C4-2B (cell line): ENCODE results near the gene TRIM75.

Experiments
- CTCF ChIP-seq: fragments of 450-650 bp; conservative IDR thresholded peaks from 2 replicates; pipeline ENCODE4 v1.5.1; 2017; ENCODE audit warnings: mild to moderate bottlenecking
- ZFX ChIP-seq: fragments of 450-650 bp; IDR thresholded peaks from 2 replicates; pipeline ENCODE4 v1.6.1; 2017

GRCh38 chr4:165011403-165011802 is 42.3 kb upstream of the TRIM75 start:
- TF ChIP-seq CTCF = no peak
- no peak for TF ChIP-seq ZFX
